Right lobe of liver (tissue), 4 donors: ENCODE results near the gene SUGCT.

ENCODE experiments used
- POLR2A ChIP-seq: fragments of 450-650 bp; IDR thresholded peaks from one replicate; pipeline ENCODE4 v1.6.1; 2017; ENCODE audit warnings: antibody characterized with exemption, mild to moderate bottlenecking
- TF ChIP-seq, protein P1 (sequence below), 4 donors: fragments of 200-600 bp in 3 of 4; fragments of 450-650 bp in 1 of 4; IDR thresholded peaks; one replicate each; pipeline versions ENCODE4 v1.5.1 to v1.8.0; 2016 to 2022; ENCODE audit warnings: antibody characterized with exemption in 4 of 4, mild to moderate bottlenecking in 2 of 4
- donor health status: DM: no; HTN: no; CAD: no.
- donor health status: DM: no; HTN: no; CAD: no.
- donor health status: DM: no; HTN: yes; CAD: no.

DNA sequence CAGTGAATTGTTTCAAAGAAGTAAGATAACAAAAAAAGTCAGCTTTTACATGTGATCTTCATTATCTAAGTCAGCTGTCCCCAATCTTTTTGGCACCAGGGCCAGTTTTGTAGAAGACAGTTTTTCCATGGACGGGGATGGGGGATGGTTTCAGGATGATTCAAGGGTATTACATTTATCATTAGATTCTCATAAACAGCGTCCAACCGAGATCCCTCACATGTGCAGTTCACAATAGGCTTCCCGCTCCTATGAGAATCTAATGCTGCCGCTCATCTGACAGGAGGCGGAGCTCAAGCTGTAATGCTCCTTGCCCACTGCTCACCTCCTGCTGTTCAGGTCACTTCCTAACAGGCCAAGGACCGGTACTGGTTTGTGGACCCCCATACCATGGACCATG, 607.5 kb downstream of the SUGCT start:
- TF ChIP-seq, protein P1, sequence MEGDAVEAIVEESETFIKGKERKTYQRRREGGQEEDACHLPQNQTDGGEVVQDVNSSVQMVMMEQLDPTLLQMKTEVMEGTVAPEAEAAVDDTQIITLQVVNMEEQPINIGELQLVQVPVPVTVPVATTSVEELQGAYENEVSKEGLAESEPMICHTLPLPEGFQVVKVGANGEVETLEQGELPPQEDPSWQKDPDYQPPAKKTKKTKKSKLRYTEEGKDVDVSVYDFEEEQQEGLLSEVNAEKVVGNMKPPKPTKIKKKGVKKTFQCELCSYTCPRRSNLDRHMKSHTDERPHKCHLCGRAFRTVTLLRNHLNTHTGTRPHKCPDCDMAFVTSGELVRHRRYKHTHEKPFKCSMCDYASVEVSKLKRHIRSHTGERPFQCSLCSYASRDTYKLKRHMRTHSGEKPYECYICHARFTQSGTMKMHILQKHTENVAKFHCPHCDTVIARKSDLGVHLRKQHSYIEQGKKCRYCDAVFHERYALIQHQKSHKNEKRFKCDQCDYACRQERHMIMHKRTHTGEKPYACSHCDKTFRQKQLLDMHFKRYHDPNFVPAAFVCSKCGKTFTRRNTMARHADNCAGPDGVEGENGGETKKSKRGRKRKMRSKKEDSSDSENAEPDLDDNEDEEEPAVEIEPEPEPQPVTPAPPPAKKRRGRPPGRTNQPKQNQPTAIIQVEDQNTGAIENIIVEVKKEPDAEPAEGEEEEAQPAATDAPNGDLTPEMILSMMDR (IDR thresholded peaks at IDR 0.05), result no peak
- no peak for TF ChIP-seq POLR2A
